Fibroblast of upper back skin (primary cell): Measurements from ENCODE around the gene CYTL1.
"Not testable (repeated sequence)": the region's sequence is repeated elsewhere in the genome, so short reads cannot be mapped to it uniquely, and the experiment has no call there.

Experiments
- DNase-seq: peaks from one replicate; pipeline ENCODE4 v3.0.0-alpha.2; 2013

The CYTL1 gene, protein sequence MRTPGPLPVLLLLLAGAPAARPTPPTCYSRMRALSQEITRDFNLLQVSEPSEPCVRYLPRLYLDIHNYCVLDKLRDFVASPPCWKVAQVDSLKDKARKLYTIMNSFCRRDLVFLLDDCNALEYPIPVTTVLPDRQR

DNA sequence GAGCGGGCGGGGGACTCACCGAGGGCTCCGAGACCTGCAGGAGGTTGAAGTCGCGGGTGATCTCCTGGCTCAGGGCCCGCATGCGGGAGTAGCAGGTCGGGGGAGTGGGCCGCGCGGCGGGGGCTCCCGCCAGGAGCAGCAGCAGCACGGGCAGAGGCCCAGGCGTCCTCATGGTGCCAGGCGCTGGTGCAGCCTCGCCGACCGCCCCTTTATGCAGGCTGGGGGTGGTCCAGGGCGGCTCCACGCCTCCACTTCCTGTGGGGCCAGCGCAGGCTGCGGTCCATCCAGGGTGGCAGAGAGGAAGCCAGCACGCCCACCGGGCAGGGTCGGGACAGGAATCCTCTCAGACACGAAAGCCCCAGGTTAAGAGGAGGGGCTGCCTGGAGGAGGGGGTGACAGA, at the start of gene CYTL1:
TSS of gene CYTL1 (minus strand) at position 185 of the 400 bp plus-strand sequence. CDS start at position 172, 13 bp downstream.
- no peak for DNase-seq

DNA sequence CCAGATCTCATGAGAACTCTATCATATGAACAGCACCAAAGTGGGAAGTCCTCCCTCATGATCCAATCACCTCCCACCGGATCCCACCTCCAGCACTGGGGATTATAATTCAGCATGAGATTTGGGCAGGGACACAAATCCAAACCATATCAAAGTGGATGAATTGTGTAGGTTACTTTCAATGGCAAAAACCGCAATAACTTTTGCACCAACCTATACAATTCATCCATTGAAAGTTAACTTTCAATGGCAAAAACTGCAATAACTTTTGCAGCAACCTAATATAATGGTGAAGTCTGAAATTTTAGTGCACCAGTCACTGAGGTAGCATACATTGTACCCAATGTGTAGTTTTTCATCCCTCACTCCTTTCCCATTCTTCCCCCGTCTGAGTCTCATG, 48.6 kb upstream of the CYTL1 start:
- no peak for DNase-seq

DNA sequence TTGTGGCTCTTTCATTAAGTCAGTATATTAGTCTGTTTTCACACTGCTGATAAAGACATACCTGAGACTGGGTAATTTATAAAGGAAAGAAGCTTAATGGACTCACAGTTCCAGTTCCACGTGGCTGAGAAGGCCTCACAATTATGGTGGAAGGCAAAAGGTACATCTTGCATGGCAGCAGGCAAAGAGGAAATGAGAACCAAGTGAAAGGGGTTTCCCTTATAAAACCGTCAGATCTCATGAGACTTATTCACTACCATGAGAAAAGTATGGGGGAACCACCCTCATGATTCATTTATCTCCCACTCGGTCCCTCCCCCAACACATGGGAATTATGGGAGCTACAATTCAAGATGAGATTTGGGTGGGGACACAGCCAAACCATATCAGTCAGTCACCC, 47.7 kb upstream of the CYTL1 start:
- not testable (repeated sequence) for DNase-seq

DNA sequence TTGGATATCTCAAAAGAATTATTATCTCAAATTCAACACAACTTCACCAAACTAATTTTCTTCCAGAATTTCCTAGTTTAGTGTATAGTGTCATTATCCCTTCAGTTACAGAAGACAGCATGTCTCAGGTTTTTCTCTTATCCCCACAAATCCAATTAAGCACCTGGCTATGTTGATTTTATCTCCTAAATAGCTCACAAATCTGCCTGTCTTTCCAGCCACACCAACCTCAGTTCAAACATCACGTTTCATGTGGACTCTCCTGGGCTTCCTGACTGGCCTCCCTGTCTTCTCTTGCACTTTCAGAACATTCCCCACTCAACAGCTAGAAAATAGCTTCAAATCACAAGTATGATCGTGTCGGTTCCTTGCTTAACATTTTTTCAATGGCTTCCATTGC, 46.8 kb upstream of the CYTL1 start:
- DNase-seq, result no peak

DNA sequence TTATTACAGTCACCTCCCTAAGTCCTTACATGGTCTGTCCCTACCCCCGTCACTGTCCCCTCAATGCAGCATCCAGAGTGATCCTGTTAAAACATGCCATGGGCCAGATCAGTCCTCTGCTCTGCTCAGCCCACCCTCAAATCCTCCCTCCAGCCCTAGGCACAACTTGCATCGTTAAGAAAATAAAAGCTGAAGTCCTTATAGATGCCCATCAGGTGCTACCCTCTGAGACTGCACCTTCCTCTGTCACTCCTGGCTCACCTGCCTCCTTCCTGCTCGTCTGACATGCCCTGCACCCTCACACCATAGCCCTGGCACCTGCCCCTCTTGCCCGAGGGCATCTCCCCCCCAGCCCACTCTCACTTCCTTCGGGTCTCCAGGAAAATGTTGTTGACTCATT, 36.2 kb upstream of the CYTL1 start:
- DNase-seq, result no peak

DNA sequence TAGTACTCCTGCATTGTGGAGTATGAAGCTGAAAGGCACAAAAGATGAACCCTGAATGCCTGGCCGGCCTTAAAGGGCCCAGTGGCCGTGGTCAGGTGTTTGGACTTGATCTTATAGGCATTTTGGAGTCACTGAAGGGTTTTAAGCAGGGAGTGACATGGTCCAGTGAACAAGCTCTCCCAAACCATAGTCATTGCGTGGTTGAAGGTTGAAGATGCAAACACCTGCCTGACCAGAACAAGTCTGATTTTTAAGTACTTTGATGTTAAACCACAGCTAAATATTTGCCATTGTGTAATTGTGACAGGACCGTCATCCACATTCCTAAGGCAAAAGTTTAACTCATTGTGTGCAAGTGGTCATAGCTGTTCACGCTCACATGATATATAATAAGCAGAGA, 35.3 kb upstream of the CYTL1 start:
- no peak for DNase-seq

DNA sequence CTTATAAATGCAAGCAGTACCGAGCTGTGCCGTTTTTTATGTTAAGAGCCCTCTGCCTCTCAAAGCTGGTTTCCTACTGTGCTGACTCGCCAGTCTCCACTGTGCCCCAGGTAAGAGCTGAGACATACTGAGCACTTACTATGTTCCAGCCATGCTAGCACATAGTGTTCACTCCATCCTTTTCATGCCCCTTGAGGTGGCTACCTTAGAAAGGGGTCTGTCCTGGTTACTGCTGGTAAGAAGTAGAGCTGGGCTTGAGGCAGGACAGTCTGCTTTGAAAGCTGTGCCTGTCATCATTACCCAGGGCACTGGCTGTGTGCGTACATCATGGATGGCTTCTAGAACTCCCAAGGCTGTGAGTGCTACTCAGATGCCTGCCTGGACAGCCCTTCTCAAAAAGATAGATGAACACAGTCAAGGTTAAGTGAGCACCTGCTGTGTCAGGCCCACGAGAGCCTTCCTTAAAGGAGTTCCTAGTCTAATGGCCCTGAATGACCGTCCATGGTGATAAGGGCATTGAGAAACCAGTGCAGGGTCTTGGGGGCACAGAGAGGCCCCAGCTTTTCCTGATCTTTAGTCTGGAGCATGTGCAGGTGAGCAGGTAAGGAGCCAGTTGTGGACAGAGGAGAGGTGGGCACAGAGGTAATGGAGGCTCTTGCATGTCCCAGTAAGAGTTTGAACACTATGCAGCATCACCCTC, 33.6 kb upstream of the CYTL1 start:
- DNase-seq, result no peak

DNA sequence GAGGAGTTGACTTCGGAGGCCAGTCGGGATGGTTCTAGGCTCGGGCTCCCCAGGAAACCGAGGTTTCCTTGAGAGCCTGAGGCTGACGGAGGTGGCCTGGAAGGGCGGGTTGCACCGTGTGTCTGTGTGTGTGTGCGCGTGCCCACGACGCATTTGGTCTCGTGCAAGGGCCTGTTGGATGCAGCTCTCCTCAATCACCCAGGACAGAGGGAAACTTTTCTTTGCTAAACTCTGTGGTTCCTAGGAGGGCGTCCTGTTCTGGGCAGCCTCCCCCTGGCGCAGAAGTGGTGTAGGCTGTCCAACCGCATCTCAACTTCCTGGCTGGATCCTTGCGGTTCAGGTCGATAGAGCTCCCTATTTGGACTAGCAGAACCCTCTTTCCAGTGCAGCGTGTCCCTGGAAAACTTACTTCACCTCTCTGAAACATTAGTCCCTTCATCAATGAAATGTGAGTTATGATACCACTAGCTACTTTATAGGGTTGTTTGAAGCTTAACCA, 33.0 kb upstream of the CYTL1 start:
- DNase-seq, result no peak

DNA sequence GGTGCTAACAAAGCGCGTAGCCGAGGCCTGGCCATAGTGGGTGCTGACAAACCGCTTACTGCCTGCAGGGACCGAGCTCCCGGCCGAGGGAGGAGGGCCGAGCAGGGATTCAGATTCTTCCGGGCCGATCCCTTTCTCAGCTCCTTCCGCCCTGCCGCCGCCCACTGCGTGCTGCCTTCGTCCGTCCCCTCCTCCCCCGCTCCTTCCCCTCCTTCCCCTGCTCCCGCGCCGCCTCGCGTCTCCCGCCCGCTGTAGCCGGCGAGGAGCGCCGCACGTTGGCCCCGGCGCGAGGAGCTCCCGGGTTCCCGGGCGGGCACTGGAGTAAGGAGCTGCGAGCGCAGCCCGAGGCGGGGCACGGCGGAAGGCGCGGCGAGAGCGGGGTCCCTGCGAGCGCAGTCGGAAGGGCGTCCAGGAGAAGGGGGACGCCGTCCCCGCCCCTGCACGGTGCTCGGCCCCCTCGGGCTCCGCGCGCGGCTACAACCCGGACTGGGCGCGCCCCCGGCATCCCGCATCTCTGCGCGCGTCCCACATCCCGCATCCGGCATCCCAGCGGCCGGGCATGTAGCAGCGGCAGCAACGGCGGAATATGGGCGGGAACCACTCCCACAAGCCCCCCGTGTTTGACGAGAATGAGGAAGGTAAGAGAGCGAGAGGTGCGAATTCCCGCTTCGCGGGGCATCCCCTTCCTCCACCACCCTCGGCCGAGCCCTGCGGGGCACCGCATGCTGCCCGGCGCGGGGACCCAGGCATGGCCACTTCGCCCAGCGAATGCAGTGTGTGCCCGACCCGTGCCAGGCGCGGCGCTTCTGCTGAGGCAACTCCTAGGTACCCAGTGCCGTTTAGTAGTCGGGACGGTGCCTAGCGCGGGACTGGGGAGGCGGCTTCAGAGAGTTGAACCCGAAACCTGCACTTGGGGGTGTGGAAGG, 32.3 kb upstream of the CYTL1 start, which contains the start of gene STK32B:
TSS of gene STK32B (plus strand) at position 203 of the 926 bp plus-strand sequence.
- peak; percentile 66 for DNase-seq

DNA sequence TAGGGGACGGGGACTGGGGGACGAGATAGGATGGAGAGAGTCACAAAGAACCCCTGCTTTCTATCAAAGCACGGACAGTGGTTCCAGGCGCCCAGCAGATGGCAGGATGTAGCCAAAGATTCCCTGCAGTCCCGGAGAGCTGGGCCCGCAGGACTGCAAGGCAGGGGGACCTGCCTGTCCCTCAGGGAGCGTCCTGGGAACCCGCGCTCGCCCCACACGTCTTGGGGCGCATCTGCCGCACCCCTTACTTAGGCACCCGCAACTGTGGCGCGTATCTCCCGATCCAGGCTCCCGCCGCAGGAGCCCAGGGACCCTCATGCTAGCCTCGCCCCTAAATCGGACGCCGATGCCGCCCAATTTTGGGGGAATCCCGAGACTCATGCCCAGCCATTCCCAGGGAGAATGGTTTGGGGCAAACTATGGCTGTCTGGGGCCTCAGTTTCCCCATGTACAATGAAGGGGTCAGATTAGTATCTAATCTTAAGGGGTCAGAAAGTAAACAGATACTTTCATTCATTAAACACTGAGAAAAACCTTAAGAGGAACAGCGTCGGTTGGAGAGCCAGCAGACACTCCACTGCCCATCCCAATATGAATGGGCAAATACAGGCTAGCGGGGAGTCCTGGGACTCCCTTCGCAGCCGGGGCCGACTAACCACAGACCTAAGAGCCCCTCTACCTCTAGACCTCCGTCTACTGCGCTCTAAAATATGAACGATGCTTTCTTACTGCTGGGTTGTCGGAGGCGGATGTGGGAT, 31.4 kb upstream of the CYTL1 start:
- DNase-seq, result peak; percentile 75

DNA sequence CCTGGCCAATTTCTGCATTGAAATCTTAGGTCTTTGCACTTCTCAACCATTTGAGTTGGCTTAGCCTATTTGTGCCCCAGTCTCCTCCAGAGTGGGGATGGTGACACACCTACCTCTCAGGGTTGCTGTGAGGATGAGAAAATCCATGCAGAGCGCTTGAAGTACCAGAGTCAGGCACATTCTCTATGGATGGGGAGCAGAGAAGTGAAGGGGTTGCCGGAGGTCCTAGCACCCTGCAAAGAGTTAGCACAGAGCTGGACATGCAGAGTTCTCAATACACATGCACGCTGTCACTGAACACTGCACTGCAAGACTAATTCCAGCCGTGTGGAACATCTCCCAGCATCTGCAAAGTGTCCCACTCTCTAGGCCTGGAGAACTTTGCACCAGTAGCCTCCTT, 29.5 kb upstream of the CYTL1 start:
- no peak for DNase-seq

DNA sequence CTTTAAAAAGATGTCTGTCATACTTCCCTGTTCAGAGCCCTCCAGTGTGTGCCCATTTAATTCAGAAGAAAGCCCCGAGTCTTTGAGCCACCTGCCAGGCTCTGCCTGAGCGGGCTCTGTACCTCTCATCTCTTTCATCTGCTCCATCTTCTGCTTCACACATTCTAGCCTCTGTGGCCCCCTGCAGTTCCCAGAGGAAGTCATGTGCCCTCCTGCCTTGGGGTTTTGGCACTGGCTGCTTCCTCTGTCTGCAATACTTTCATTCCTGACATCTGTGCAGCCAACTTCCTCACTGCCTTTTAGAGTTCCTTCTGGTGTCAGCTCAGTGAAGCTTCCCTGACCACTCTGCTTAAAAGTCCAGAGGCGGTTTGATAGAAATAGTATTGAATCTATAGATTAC, 25.8 kb upstream of the CYTL1 start:
- DNase-seq, result peak; percentile 17

DNA sequence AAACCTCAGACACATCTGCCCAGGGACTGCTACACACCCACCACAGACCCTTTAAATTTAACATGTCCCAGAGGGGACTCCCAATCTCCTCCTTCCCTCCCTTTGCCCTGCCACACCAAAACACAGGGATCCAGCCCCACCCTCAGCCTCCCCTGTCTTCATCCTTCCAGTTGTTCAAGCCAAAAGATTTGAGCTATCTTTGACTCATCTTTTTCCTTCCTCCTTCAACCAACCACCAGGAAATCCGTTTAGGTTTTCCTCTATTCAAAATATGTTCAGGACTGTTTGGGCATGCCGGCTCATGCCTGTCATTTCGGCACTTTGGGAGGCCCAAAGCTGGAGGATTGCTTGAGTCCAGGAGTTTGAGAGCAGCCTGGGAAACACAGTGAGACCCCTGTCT, 25.1 kb upstream of the CYTL1 start:
- DNase-seq, result no peak

DNA sequence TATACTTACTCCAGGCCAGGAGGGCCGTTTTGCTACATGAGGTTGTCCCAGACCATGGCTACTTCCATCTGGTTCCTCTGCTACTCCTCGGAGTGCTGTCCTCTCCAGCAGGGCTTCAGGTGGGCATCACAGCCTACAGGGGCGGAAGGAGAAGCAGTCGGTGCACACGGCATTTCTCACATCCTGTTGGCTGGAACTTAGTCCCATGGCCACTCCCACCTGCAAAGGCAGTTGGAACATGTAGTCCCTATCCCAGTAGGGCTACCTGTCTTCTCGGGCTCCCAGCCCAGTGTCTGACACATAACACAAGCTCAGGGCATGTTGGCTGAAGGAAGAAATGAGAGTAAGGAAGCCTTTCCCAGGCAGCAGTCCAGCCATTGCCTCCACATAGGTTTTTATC, 24.3 kb upstream of the CYTL1 start:
- DNase-seq, result no peak

DNA sequence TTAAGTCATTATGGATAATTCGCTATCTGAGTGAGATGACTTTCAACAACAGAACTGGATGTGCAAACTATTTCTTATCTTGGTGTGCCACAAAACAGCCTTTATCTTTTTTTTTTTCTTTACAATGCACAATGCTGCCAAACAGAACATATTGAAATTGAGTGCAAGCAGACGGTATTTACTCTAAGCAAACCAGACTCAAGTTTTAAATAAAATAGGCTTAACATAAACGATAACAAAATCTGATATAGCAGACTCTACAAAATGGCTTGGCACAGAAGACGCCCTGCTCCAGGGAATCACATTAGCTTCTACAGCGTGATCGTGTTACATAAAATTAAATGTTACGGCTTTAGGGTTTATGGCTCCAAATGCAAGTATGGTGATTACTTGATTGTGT, 22.4 kb upstream of the CYTL1 start:
- DNase-seq, result no peak

DNA sequence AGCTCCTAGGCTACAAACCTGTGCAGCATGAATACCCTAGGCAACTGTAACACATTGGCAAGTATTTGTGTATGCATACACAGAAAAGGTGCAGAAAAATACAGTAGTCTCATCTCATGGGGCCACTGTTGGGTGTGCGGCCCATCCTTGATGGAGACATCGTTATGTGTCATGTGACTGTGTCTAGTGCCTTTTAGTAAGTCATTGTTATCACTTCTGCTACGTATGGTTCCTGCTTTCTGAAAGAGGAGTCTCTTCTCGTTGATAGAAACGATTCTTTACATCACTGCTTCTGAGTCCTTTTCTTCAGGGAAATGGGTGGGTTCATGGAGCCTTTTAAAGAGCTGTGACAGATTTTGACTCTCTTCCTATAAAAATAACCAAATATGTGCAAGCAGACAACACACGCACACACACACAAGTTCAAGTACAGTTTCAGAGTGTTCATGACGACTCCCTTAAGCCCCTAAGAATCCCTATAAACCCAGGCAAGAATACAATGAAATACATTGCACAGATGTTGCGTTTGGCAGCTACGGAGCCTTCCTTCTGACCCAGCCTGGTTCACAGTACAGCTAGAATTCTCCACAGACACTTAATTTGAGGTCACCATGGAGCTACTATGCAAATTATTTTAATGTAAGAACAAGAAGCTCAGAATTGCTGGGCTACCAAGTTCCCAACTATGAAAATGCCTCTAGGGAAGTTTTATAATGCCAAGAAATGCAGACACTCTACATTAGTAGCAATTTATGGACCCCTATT, 21.8 kb upstream of the CYTL1 start:
- DNase-seq, result no peak

DNA sequence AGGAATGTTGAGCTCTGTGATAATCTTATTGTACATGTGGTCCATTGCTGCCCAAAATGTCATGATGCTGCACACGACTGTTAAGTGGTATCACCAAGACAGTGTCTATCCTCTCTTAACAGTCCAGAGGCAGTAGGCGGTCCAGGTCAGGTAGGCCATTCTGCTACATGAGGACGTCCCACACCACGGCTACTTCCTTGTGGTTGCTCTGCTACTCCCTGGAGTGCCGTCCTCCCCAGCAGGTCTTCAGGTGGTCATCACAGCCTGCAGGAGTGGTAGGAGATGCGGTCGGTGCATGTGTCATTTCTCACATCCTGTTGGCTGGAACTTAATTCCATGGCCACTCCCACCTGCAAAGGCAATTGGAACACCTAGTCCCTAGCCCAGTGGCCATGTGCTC, 20.5 kb upstream of the CYTL1 start:
- DNase-seq, result no peak

DNA sequence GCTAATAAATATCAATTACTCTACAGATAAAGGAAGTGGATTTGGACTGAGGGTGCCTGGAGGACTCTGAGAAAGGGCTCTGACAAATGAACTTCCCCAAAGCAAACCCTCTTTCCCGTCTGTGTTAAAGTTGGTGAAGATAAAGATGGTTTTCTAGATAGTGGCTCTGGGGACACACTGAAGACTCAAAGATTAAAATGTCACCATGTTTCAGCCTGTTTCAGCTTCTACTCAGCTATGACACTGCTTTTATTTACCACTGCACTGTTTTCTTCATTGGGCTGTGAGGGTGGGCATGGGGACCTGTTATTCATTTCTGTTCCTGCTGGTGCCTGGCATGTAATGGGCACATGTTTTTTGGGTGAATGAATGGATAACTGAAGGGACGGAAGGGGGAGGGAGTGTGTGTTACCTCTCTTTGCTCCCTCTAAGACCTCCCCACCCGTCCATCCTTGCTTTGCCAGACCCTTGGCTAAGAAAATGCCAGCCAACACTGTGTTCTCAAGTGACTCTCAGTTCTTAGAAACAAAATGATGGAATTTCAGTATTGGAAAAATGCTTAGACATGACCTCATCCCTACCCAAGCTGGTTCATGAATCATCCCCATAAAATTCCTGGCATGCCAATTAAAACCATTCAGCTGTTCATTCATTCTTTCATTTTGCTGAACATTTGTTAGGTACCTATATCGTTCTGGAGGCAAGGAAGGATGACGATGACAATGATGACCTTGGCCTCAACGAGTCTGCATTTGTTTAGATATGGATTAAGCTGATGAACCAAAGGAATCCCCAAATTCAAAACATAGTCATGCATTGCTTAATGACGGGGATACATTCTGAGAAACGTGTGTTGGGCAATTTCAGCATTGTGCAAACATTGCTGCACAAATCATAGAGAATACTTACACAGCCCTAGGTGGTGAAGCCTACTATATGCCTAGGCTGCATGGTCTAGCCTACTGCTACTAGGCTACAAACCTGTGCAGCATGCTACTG, 18.6 kb upstream of the CYTL1 start:
- peak; percentile 95 for DNase-seq

DNA sequence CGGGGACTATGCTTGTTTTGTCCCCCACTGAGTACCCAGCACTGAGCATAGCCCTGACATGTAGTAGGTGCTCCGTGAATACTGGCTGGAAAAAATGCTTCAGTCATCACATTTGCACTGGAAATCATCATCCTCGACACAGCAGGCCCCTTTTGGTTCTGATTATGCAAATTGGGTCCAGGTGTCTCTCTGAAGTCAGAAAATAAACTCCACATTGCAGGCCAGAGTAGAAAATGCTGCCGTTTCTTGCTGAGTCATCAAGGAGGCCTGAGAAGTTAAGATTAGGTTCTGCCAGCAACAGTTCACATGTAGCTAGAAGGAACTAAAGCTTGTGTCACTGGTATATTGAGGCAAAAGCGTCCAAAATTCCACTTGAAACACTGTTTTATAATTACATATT, 17.0 kb upstream of the CYTL1 start:
- peak; percentile 89 for DNase-seq

DNA sequence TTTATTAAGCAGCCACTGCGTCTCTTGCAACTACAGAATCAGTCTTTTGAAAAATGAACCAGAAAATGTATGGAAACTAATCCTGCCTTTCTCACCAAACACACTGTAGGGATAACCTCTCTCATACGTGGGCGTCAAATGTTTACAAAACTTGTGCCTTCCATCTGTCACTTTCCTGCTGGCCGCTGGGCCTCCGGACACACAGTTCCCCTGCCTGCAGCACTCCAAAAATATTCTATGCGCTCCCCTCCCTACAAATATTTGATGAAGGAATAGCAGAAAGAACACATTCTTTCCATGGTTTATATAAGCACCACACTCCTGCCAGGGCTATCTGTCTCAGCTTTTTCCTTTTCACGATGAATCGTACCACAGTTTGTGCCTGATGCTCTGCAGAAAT, 14.9 kb upstream of the CYTL1 start:
- no peak for DNase-seq
